ENCODE results near the gene SRCIN1. TPM values are rescaled to one million over a fixed set of nuclear protein-coding genes. Genes with fewer than 3 reads are reported as not detected.
A peak's percentile ranks its signal among the peaks of the same experiment; 100 is the strongest.
"Not testable (repeated sequence)": the region's sequence is repeated elsewhere in the genome, so short reads cannot be mapped to it uniquely, and the experiment has no call there.

The SRCIN1 gene
- total RNA-seq: under 1 TPM in 2 of 3 donors, not detected in 1; 0.16 to 0.49 TPM

GRCh38 chr17:38605841-38606645, at the start of gene SRCIN1:
SRCIN1 (minus strand) TSS chr17:38605952; CDS start chr17:38605705, 247 bp downstream.
- peak; percentile 52 to 53 for ATAC-seq
- H3K36me3 Mint-ChIP-seq (ENCODE audit: insufficient read depth): no peaks in the 10 kb centered on the region
- peak; percentile 46 for DNase-seq
- H3K4me3 Mint-ChIP-seq: peak within 1 kb of the TSS; percentile 56
- peaks cover 15% of the 10 kb centered on the region for H3K4me1 Mint-ChIP-seq (ENCODE audit: low read depth)
- H3K9me3 Mint-ChIP-seq: no peaks in the 10 kb centered on the region
- H3K27me3 Mint-ChIP-seq (ENCODE audit: low read depth): peaks cover 64% of the 10 kb centered on the region

- no peak for DNase-seq
- H3K27me3 Mint-ChIP-seq (ENCODE audit: low read depth): peaks cover 32% of the 10 kb centered on the region
- peak in 1 of 2 donors; percentile 48 for ATAC-seq
- H3K4me1 Mint-ChIP-seq (ENCODE audit: low read depth): peaks cover 14% of the 10 kb centered on the region
- H3K4me3 Mint-ChIP-seq: peak overlapping the region; percentile 40
- H3K36me3 Mint-ChIP-seq (ENCODE audit: insufficient read depth): no peaks in the 10 kb centered on the region
- H3K9me3 Mint-ChIP-seq: no peaks in the 10 kb centered on the region
Observed at GRCh38 chr17:38654411-38655398, 49.0 kb upstream of the SRCIN1 start.

- no peak for ATAC-seq
- DNase-seq: no peak
- H3K4me3 Mint-ChIP-seq: no peak overlapping the region
- no peaks in the 10 kb centered on the region for H3K36me3 Mint-ChIP-seq (ENCODE audit: insufficient read depth)
- H3K4me1 Mint-ChIP-seq (ENCODE audit: low read depth): peaks cover 14% of the 10 kb centered on the region
- H3K27me3 Mint-ChIP-seq (ENCODE audit: low read depth): peaks cover 30% of the 10 kb centered on the region
- no peaks in the 10 kb centered on the region for H3K9me3 Mint-ChIP-seq
Observed at GRCh38 chr17:38653679-38654078, 47.9 kb upstream of the SRCIN1 start.

- Mint-ChIP-seq H3K9me3 (no peaks in the 10 kb centered on the region), H3K36me3 (ENCODE audit: insufficient read depth) (no peaks in the 10 kb centered on the region), H3K4me1 (ENCODE audit: low read depth) (peaks cover 11% of the 10 kb centered on the region), H3K27me3 (ENCODE audit: low read depth) (peaks cover 29% of the 10 kb centered on the region), H3K4me3 (no peak overlapping the region)
- ATAC-seq: no peak
- DNase-seq: no peak
Observed at GRCh38 chr17:38653230-38653629, 47.5 kb upstream of the SRCIN1 start.

- not testable (repeated sequence) for ATAC-seq; H3K9me3 Mint-ChIP-seq; H3K4me3 Mint-ChIP-seq; DNase-seq; H3K36me3 Mint-ChIP-seq (ENCODE audit: insufficient read depth)
- Mint-ChIP-seq H3K27me3 (ENCODE audit: low read depth) (peaks cover 20% of the 10 kb centered on the region), H3K4me1 (ENCODE audit: low read depth) (peaks cover 11% of the 10 kb centered on the region)
Observed at GRCh38 chr17:38650653-38651173, 45.0 kb upstream of the SRCIN1 start.

GRCh38 chr17:38637951-38638350, 32.2 kb upstream of the SRCIN1 start:
- no peak for DNase-seq
- no peaks in the 10 kb centered on the region for H3K9me3 Mint-ChIP-seq
- H3K36me3 Mint-ChIP-seq (ENCODE audit: insufficient read depth): no peaks in the 10 kb centered on the region
- no peak overlapping the region for H3K4me3 Mint-ChIP-seq
- no peak for ATAC-seq
- H3K27me3 Mint-ChIP-seq (ENCODE audit: low read depth): peaks cover 21% of the 10 kb centered on the region
- no peaks in the 10 kb centered on the region for H3K4me1 Mint-ChIP-seq (ENCODE audit: low read depth)

GRCh38 chr17:38636054-38636453, 30.3 kb upstream of the SRCIN1 start:
- Mint-ChIP-seq H3K4me1 (ENCODE audit: low read depth) (no peaks in the 10 kb centered on the region), H3K36me3 (ENCODE audit: insufficient read depth) (no peaks in the 10 kb centered on the region), H3K27me3 (ENCODE audit: low read depth) (peaks cover 24% of the 10 kb centered on the region), H3K9me3 (no peaks in the 10 kb centered on the region), H3K4me3 (no peak overlapping the region)
- ATAC-seq: no peak
- DNase-seq: no peak

- no peak for ATAC-seq
- Mint-ChIP-seq H3K4me1 (ENCODE audit: low read depth) (no peaks in the 10 kb centered on the region), H3K4me3 (no peak overlapping the region), H3K9me3 (no peaks in the 10 kb centered on the region), H3K36me3 (ENCODE audit: insufficient read depth) (no peaks in the 10 kb centered on the region), H3K27me3 (ENCODE audit: low read depth) (peaks cover 17% of the 10 kb centered on the region)
- no peak for DNase-seq
Observed at GRCh38 chr17:38632334-38632733, 26.6 kb upstream of the SRCIN1 start.

GRCh38 chr17:38628441-38628840, 22.7 kb upstream of the SRCIN1 start:
- DNase-seq: no peak
- H3K27me3 Mint-ChIP-seq (ENCODE audit: low read depth): peaks cover 18% of the 10 kb centered on the region
- no peaks in the 10 kb centered on the region for H3K36me3 Mint-ChIP-seq (ENCODE audit: insufficient read depth)
- no peaks in the 10 kb centered on the region for H3K9me3 Mint-ChIP-seq
- H3K4me3 Mint-ChIP-seq: no peak overlapping the region
- ATAC-seq: no peak
- peaks cover 4% of the 10 kb centered on the region for H3K4me1 Mint-ChIP-seq (ENCODE audit: low read depth)

- Mint-ChIP-seq H3K27me3 (ENCODE audit: low read depth) (peaks cover 18% of the 10 kb centered on the region), H3K36me3 (ENCODE audit: insufficient read depth) (no peaks in the 10 kb centered on the region)
- ATAC-seq: no peak
Observed at GRCh38 chr17:38627957-38628356, 22.2 kb upstream of the SRCIN1 start.

GRCh38 chr17:38626606-38627226, 21.0 kb upstream of the SRCIN1 start:
- not testable (repeated sequence) for ATAC-seq; H3K4me1 Mint-ChIP-seq (ENCODE audit: low read depth); H3K4me3 Mint-ChIP-seq; H3K9me3 Mint-ChIP-seq; DNase-seq; H3K36me3 Mint-ChIP-seq (ENCODE audit: insufficient read depth)
- peaks cover 27% of the 10 kb centered on the region for H3K27me3 Mint-ChIP-seq (ENCODE audit: low read depth)

More at GRCh38 chr17:38627957-38628356, 22.2 kb upstream of the SRCIN1 start:
- peaks cover 4% of the 10 kb centered on the region for H3K4me1 Mint-ChIP-seq (ENCODE audit: low read depth)
- H3K4me3 Mint-ChIP-seq: no peak overlapping the region
- DNase-seq: no peak
- no peaks in the 10 kb centered on the region for H3K9me3 Mint-ChIP-seq

- H3K4me3 Mint-ChIP-seq: no peak overlapping the region
- ATAC-seq: no peak
Observed at GRCh38 chr17:38625482-38625881, 19.7 kb upstream of the SRCIN1 start.

GRCh38 chr17:38624782-38625355, 19.1 kb upstream of the SRCIN1 start:
- H3K36me3 Mint-ChIP-seq (ENCODE audit: insufficient read depth); H3K4me3 Mint-ChIP-seq; H3K9me3 Mint-ChIP-seq; H3K4me1 Mint-ChIP-seq (ENCODE audit: low read depth); DNase-seq: not testable (repeated sequence)
- H3K27me3 Mint-ChIP-seq (ENCODE audit: low read depth): peaks cover 35% of the 10 kb centered on the region
- ATAC-seq: peak; percentile 50 to 60

More at GRCh38 chr17:38625482-38625881, 19.7 kb upstream of the SRCIN1 start:
- Mint-ChIP-seq H3K9me3 (no peaks in the 10 kb centered on the region), H3K27me3 (ENCODE audit: low read depth) (peaks cover 35% of the 10 kb centered on the region), H3K36me3 (ENCODE audit: insufficient read depth) (no peaks in the 10 kb centered on the region), H3K4me1 (ENCODE audit: low read depth) (peaks cover 4% of the 10 kb centered on the region)
- no peak for DNase-seq

Data from activated T-cell treated with anti-CD3 and anti-CD28 coated beads, Interleukin-2, amount 50 U/mL, for 4 hours (primary cell).